ENCODE measurements around the gene ABHD12B.
"Not testable (repeated sequence)": the region's sequence is repeated elsewhere in the genome, so short reads cannot be mapped to it uniquely, and the experiment has no call there.

The ABHD12B gene

DNA sequence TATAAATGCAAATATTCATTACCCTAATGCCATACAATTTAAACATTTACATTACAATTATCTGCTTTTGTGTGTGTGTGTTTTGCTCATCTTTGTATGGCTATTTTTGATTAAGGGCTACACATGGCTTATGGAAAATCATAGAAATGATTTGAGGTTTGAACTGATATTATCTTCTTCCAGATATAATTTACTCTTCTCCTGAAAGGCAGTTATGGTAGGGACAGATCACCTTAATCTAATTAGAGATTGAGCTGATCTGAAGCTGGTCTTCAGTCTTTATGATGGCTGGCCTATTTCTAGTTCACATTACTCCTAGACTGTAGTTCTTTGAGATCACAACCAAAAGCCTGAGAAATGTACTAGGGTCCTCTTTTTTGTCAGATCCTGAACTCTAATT lies 15.6 kb downstream of the ABHD12B start:
- no peak for FAIRE-seq
- no peak for DNase-seq (ENCODE audit: low spot score)

DNA sequence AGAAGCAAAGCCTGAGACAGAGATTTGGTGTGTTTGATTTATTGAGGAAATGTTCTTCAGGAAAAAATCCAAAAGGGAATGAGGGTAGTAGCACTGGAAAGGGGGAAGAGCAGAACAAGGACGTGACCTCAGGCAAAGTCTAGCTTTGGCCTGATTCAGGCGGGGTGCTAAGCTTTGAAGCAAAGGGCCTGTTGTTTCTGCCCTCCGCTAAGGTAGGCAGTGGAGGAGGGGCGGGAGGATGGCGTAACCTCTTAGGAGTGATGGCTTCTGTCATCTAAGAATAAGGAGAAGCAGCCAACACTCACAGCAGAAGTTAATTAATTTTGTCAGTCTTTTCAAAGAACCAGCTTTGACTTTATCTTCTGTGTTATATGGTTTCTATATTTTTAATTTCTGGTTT lies 20.4 kb downstream of the ABHD12B start:
- no peak for FAIRE-seq
- no peak for DNase-seq (ENCODE audit: low spot score)

DNA sequence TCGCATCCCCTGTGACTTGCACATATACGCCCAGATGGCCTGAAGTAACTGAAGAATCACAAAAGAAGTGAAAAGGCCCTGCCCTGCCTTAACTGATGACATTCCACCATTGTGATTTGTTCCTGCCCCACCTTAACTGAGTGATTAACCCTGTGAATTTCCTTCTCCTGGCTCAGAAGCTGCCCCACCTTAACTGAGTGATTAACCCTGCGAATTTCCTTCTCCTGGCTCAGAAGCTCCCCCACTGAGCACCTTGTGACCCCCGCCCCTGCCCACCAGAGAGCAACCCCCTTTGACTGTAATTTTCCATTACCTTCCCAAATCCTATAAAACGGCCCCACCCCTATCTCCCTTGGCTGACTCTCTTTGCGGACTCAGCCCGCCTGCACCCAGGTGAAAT lies 24.6 kb downstream of the ABHD12B start:
- not testable (repeated sequence) for DNase-seq (ENCODE audit: low spot score); FAIRE-seq

DNA sequence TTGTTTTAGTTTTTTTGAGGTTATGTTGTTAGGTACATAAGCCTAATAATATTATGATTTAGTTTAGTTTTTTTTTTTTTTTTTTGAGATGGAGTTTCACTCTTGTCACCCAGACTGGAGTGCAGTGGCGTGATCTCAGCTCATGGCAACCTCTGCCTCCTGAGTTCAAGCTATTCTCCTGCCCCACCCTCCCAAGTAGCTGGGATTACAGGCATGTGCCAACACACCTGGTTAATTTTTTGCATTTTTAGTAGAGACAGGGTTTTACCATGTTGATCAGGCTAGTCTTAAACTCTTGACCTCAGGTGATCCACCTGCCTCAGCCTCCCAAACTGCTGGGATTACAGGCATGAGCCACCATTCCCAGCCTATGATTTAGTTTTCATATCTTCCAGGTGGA lies 25.2 kb downstream of the ABHD12B start:
- not testable (repeated sequence) for FAIRE-seq; DNase-seq (ENCODE audit: low spot score)

DNA sequence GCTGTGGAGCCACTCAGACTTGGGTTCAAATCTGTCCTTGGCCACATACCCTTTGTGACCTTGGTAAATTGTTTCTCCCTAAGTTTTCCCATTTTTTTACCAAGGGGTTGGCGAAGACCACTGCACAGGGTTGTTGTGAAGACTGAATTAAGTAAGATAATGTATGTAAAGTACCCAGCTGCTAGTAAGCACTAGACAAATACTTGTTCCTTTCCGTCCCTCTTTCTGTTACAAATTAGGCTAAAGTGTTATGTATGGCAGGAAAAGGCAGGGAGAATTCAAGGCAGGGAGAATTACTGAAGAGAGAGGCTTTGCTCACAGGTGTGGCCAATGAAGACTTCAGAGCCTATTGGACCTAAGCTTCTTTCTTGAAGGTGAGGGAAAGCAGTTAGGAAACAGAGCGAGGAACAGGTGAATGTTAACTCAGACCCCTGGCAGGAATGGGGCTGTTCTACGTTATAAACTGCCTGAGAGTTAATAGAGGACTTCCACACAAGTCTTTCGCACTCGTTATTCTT lies 25.9 kb downstream of the ABHD12B start:
- no peak for DNase-seq (ENCODE audit: low spot score)
- no peak for FAIRE-seq

DNA sequence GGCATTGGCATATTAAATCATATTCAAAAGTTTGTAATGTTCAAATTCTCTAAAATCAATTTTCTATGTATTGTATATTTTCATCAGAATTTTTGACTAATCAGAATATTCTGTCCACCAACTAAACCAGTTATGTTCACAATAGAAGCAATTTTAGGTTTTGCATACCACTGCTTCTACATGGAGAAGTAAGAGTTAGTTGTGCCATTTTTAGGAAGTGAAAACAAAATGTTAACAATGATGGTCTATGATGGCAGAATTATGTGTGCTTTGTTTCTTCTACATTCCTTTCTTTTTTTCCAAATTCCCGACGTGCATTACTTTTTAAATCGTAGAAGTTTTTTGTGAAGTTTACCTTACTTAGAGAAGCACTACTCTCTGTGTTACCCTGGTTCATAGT lies 29.5 kb downstream of the ABHD12B start:
- FAIRE-seq, result no peak
- DNase-seq (ENCODE audit: low spot score), result no peak

DNA sequence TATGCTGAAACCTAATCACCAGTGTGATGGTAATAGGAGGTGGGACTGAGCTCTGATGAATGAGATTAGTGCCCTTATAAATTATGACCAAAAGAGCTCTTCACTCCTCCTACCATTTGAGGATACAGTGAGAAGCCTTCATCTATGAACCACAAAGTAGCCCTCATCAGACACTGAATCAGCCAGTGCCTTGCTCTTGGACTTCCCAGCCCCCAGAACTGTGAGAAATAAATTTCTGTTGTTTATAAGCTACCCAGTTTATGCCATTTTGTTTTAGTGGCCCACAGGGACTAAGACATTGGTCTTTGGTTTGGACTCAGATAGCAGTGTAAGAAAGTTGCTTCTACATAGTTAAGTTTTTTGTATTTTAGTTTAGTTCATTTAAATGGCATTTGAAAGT lies 32.9 kb downstream of the ABHD12B start:
- DNase-seq (ENCODE audit: low spot score) (no peak), FAIRE-seq (no peak)

DNA sequence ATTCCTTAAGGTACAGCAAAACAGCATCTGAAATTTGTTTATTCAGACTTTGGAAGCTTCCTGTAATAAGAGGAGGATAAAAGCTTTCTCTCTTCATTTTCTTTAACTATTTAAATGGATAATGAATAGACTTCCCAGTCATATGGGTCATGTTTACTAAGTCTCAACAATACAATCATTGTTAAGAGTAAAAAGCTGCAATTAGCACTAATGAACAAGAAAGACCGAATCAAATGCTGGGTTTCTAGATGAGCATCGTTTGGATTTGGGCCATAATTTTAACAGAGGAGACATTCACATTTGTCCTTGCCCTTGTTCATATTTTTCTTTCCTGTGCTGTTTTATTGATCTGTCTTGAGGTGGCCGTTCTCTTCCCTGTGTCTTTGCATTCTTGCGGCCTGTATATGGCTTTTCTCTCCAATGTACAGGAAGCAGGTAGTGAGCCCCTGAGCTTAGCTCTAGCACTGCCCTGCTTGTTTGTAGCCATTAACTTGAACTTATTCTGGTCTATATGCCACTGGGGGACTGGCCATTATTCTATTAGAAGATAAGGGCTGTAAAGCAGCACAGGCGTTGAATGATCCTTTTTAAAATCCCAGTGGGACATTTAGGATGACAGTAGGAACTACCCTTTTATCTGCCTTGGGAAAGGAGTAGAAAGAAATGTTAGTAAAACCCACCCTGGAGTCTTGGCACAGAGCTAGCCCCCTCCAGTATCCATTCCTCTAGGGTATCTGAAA lies 34.6 kb downstream of the ABHD12B start:
- no peak for DNase-seq (ENCODE audit: low spot score)
- no peak for FAIRE-seq

DNA sequence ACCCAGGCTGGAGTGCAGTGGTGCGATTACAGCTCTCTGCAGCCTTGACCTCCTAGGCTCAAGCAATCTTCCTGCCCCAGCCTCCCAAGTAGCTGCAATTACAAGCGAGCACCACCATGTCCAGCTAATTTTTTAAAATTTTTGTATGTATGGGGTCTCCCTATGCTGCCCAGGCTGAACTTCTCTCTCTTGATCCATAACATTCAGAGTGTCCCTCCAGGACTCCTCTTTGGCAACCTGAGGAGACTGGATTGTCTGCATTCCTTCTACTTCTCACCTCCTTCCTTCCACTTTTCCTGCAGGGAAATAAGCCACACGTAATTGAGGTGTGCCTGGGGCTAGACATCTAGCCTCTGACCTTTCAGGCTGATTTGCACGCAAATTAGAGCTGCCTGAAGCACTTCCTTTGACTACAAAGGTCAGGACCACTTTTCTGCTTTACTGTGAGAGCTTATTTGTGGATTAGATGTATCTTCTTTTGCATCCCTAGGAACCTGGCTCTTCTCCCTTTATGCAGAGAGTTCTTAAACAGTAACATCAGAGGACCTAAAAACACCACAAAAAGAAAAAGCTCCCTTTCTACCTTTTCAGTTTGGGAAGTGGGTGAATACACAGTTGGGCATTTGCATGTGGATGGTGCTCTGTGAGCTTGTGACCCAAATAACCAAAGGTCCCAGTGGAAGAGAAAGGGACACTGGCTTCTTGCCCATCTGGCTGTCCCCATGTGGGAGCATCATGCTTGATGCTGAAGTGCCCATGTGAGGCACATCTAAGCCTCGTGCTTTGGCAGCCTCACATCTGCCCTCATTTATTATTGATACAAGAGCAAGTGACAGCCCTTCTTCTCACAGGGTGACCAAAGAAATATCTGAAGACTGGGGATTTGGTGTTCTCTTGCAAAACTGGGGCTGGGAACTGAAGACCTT lies 38.9 kb downstream of the ABHD12B start:
- FAIRE-seq, result no peak
- DNase-seq (ENCODE audit: low spot score), result no peak

DNA sequence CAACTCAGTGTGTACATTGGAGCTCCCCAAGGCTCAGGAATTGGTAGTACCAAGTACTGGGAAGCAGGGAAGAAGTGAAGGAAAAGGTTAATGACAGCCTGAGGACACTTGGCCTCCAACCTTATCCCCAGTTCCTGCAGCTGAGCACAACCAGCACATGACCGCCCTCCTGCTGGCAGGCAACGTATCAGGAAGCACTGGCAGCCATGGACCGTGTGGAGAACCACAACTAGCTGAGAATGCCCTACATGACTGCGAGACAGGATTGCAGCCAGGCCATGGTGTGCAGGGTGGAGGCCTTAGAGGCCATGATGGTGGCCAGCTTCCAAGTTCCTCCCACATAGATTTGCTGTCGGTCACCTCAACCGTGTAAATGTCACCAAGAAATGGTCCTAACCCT lies 45.6 kb downstream of the ABHD12B start:
- FAIRE-seq, result no peak
- no peak for DNase-seq (ENCODE audit: low spot score)

DNA sequence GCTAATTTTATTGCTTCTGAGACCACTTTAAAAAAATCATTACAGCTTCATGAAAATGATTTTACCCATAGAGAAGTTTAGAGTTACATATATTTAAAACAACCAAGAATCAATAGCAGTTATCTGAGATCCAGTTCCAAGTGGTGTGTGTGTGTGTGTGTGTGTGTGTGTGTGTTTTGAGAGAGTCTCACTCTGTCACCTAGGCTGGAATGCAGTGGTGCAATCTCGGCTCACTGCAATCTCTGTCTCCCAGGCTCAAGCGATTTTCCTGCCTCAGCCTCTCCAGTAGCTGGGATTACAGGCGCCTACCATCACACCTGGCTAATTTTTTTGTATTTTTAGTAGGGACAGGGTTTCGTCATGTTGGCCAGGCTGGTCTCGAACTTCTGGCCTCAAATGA lies 47.7 kb downstream of the ABHD12B start:
- not testable (repeated sequence) for FAIRE-seq; DNase-seq (ENCODE audit: low spot score)

DNA sequence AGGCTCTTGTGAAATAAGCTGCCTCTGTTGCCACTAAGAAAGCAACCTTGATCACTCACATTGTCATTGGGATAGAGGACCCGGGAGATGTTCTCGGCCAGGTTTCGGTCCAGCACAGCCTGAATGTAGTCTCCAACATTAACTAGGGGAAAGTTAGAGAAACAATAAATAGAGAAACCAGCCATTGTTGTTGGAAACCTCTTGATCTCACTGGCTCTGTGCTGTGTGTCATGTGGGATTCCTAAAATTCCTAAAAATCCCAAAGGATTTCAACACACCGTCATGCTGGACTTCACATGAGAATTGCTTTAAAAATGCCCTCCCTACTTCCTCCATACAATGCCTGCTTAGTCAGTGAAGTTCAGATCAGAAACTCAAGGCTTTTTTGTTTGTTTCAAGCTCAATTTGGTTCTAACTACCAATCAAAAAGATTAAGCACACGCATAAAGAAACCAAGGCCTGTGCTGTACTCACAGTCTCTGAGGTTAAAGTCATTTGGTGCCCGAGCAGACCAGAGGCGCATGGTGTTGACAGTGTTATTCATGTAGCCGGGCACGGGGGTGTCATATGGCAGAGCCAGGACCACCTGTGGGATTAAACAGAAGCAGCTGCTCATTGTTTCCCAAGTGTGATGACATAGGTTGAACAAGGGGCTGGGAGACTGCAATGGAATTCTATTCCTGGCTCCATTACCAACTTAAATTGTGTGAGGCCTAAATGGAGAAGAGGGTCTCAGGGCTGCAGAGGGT lies 48.8 kb downstream of the ABHD12B start:
- peak; percentile 46 for DNase-seq (ENCODE audit: low spot score)
- FAIRE-seq, result no peak

DNA sequence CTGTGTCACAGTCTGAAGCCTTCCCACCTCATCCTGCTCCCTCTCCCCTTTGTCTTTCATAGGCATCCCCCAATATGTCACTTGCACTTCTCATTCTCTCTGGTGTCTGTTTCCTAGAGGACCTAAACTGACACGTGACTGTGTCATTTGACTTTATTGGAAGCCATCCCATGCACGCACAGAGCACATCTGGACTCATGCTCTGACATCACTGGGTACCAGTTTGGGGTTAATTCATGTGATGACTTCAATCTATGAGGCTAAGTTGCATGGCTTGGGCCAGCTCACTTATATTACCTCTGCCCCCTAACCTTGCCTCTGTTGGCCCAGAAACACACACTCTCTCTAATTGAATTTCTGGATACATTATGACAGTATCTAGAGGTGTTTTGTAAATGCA lies 51.0 kb downstream of the ABHD12B start:
- DNase-seq (ENCODE audit: low spot score), result no peak
- no peak for FAIRE-seq

DNA sequence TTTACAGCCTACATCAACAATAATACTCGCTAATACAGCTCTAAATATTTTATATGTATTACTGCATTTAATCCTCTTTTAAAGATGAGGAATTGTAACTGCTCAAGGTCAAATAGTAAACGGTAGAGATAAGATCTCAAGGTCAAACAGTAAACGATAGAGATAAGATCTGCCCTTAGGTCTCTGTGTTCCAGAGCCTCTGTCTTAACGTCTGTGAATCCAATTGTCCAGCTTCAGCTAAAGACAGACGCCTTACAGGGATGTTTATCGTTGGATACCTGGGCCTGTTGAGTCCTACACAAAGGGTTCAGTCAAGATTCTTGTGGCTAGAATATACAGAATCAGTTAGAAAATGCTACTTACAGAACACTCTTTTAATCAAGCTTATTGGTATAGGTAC lies 52.4 kb downstream of the ABHD12B start:
- FAIRE-seq, result no peak

DNA sequence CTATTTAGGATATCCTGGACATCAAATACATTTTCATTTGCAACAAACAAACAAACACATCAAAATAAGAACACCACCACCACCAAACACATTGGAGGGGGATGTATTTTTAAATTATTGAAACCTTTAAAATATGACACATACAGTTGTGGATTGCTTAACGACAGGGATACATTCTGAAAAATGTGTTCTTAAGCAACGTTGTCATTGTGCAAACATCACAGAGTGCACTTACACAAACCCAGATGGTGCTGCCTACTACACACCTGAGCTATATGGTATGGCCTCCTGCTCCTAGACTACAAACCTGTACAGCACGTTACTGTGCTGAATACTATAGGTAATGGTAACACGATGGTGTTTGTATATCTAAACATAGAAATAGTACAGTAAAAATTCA lies 53.0 kb downstream of the ABHD12B start:
- no peak for DNase-seq (ENCODE audit: low spot score)

More for the DNA sequence above, 52.4 kb downstream of the ABHD12B start:
- no peak for DNase-seq (ENCODE audit: low spot score)

DNA sequence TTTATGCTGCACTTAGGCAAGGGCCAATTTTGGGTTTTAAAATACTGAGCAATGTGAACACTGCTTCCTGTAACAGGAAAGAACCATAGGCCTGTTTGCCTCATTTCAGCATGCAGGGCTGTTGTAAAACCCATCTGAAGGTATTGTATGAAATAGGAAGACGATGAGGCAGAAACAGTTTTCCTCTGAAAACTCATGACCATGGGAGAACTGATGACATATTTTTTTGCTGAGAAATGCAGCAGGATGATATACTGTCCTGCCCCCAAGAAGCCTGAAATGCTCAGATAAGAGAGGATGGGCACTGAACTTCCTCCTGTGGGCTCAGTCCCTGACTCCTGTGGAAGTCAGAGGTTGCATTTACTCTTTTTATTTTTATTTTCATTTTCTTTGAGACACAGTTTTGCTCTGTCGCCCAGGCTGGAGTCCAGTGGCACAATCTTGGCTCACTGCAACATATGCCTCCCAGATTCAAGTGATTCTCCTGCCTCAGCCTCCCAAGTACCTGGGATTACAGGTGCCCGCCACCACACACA lies 55.1 kb downstream of the ABHD12B start:
- DNase-seq (ENCODE audit: low spot score) (no peak), FAIRE-seq (no peak)

More for the DNA sequence above, 53.0 kb downstream of the ABHD12B start:
- FAIRE-seq, result no peak

DNA sequence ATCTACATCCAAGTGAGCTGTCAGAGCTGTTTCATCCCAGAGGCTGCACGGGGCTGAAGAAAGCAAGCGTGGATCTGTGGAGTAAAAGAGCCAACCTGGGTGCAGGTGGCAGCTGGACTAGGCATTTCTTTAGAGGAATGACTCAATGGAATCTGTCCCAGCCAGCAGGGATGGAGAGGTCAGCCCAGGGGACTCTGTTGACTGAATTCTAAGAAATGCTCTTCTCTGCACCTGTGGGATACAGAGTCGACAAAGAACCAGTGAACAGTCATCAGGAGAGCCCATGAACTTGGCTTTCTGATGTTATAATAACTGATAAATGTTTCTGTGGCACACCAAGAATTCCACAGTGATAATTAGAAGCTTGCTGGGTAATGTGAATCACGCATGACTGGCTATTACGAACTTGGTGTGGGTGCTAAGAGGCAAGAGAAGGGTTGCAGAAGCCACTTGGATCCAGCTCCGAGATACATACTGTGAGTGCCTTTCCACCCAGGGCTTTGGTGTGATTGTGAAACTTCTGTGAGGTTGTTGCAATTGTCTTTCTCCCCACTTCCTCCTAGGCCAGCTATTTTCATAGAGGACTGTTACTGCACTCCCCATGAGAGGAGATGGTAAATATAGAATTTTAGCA lies 56.3 kb downstream of the ABHD12B start:
- DNase-seq (ENCODE audit: low spot score), result peak; percentile 28
- no peak for FAIRE-seq

DNA sequence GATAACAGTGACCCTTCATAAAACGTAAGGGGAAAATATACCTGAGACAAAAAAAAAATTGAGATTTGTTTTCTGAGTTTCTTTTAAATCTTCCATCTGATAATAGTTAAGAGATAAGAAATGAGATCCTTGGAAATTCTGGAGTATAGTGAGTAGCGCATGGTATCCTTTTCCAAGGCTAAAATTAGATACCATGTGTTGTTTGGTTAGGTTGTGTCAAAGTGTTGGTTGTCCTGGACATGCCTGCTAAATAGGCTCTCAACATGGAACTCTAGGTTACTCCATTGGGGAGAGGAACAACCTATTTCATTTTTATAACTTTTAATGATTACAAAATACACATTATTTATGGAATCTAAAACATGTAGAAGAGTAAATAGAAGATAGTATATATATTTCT lies 57.7 kb downstream of the ABHD12B start:
- no peak for FAIRE-seq
- no peak for DNase-seq (ENCODE audit: low spot score)

DNA sequence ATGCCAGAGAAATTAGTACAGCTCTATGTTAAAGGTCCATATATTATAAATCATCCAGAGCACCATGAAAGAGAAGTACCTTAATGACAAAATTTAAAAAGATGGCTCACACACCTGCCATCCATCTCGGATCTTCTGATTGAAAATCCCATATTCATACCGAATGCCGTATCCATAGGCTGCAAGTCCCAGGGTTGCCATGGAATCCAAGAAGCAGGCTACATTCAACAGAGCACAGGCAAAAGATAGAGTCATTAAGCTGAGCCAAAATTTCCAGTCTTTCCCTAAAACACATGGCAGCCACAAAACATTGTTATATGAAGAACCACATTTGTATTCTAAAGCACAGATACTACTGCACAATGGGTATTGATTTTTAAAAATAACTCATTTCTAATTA lies 59.7 kb downstream of the ABHD12B start:
- DNase-seq (ENCODE audit: low spot score), result no peak
- no peak for FAIRE-seq

DNA sequence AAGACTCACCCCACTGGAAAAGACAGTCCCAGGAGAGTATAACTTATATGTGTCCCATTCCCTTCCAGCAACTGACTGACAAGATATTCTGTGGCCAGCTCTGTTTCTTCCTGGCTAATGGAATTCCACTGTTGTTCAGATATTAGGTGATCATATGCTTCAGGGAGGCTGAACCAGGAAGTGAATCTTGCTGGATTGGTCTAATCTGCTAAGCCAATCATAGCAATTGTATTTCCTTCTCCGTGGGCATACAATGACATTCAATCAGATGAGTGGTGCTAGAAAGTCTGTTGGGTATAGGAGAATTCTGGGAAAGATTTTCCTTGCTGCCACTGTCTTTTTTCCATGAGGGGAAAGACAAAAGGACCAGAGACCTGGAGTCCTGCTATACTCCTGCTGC lies 60.3 kb downstream of the ABHD12B start:
- FAIRE-seq (no peak), DNase-seq (ENCODE audit: low spot score) (no peak)

Measured in RCC 7860 (cell line).